Endothelial cell of hepatic sinusoid (primary cell): ENCODE data around the gene GPR135.

Experiments used
- in situ Hi-C: cut with HindIII; loops from 2 replicates; pipeline ENCODE4 v1.10.0; 2017; ENCODE audit warnings: low sequenced_read_pairs

Gene GPR135

DNA sequence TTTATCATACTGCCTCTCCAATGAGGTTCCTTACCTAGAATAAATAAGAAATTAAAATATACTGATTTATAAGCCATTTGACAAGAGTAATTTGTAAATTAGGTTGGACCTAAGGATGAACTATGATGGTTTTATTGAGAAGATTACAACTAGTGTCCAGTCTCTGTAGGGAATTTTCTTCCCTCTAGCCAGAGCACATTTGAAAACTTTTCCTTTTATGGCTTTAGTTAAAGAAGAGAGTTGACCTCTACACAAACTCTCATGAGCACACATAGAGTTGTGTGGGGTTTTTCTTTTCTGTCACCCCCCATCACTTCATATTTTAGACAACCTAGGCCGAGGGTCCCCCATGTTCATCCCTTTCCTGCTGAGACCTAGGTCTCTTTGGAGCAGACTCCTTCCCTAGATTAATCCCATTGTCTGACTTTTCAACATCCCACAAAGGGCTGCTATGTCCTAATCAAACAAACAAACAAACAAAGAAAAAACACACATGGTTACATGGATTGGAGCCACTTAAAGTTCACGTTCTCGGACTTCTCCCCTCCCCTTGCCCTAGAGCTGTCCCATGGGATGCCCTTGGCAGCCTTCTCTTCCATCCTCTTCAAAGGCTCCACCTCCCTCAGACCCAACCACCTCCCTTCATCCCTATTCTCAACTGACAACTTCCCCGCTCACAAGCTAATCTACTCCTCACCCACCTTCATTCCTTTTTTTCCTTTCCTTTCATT is 40.7 kb downstream of the GPR135 start:
- in situ Hi-C loops = no loop called here

DNA sequence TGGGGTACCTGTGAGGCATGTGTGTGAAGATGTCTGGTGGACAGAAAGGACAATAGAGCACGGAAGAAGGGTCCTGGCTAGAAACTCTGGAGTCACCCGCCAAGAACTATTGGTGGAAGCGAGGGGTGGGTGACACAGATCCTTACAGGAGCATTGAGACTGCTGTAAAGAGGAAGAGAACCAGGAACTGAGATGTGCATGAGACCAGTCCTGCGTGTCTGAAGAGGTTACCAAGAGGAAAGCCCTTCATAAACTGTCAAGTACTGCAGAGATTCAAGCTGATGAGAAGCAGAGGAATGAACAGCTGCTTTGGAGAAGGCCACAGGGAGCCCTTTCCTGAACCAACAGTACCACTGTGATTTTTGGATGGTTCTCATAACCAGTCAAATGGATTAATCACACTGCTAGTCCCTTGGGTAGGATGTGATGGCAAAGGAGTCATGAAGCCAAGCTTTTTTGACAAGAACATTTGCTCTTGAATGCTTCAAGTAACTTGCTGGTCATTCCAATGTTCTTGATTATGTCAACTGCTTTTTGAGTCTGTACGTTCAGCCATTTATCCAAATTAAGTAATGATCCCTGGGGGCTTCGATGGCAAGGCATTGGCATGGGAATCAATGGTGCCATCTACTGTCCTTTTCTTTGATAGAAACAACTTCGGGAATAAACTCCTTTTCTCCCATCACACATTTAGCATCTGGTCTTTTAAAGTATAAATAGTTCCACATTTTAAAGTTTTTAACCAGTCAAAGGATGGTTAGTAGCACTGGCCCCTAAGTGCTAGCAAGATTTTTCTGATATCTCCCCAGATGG is 42.9 kb downstream of the GPR135 start:
- in situ Hi-C loops = no loop called here

DNA sequence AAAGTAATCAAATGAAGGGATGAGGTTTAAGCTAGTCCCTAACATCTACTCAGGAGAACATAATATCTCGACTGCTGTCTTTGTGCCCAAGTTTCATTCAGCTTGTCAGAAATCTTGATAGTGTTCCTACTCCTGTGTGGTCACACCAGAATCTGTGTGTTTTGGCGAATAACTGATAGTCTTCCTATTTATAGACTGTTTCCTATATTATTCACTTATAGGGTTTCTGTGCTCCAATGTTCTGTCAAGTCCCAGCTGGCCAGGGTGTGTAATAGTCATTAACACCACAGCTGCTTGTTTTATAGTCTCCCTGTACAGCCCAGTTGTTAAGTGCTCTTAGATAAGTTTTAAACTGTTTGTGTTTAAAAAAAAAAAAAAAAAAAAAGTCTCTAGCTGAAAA is 45.9 kb downstream of the GPR135 start:
- in situ Hi-C loops = no loop called here

- in situ Hi-C loops = no loop called here
Measured at GRCh38 chr14:59417311-59417710, 47.9 kb downstream of the GPR135 start.

GRCh38 chr14:59415836-59416602 is 49.2 kb downstream of the GPR135 start:
- in situ Hi-C loops = no loop called here
